KMS-11 (cell line): ENCODE measurements around the gene TMPRSS11A.

Experiments
- H2AFZ ChIP-seq: fragments of 200-600 bp; sonication (generic); 2 replicates; pipeline ENCODE4 v1.6.1; 2016; ENCODE audit warnings: antibody characterized with exemption, mixed run types, low read depth
- H3K27ac ChIP-seq: fragments of 200-600 bp; sonication (generic); 2 replicates; pipeline ENCODE4 v1.6.1; 2016; ENCODE audit warnings: mild to moderate bottlenecking, mixed run types
- H3K27me3 ChIP-seq: fragments of 200-600 bp; sonication (generic); 2 replicates; pipeline ENCODE4 v1.6.1; 2017; ENCODE audit warnings: mild to moderate bottlenecking, low read depth, mixed run types, moderate library complexity; ENCODE audit not compliant: insufficient read depth
- H3K36me3 ChIP-seq: fragments of 200-600 bp; sonication (generic); 2 replicates; pipeline ENCODE4 v1.6.1; 2017; ENCODE audit warnings: mild to moderate bottlenecking, mixed run types; ENCODE audit not compliant: insufficient read depth
- H3K4me1 ChIP-seq: fragments of 200-600 bp; sonication (generic); 2 replicates; pipeline ENCODE4 v1.6.1; 2016; ENCODE audit warnings: mild to moderate bottlenecking, low read depth, mixed run types; ENCODE audit not compliant: poor library complexity, severe bottlenecking
- H3K4me2 ChIP-seq: fragments of 200-600 bp; sonication (generic); 2 replicates; pipeline ENCODE4 v1.7.0; 2016; ENCODE audit warnings: mild to moderate bottlenecking, mixed run types
- H3K4me3 ChIP-seq: fragments of 200-600 bp; sonication (generic); IDR thresholded peaks from 2 replicates; pipeline ENCODE4 v1.6.1; 2017; ENCODE audit warnings: low read depth, low read length, mixed read lengths; ENCODE audit not compliant: insufficient read depth
- H3K79me2 ChIP-seq: fragments of 200-600 bp; sonication (generic); 2 replicates; pipeline ENCODE4 v1.6.1; 2016; ENCODE audit warnings: low read depth, mixed run types; ENCODE audit not compliant: insufficient read depth
- H3K9ac ChIP-seq: fragments of 200-600 bp; sonication (generic); 2 replicates; pipeline ENCODE4 v1.6.1; 2016; ENCODE audit warnings: mild to moderate bottlenecking, mixed run types
- H4K20me1 ChIP-seq: fragments of 200-600 bp; sonication (generic); 2 replicates; pipeline ENCODE4 v1.6.1; 2016; ENCODE audit warnings: mild to moderate bottlenecking, mixed run types; ENCODE audit not compliant: insufficient read depth
- CTCF ChIP-seq: fragments of 200-600 bp; sonication (generic); conservative IDR thresholded peaks from 2 replicates; pipeline ENCODE4 v1.6.1; 2017; ENCODE audit warnings: low read depth, mild to moderate bottlenecking, antibody characterized with exemption, low read length, moderate library complexity, mixed read lengths

The TMPRSS11A gene

GRCh38 chr4:67918428-67918827 lies 44.9 kb downstream of the TMPRSS11A start:
- Histone ChIP-seq H3K27me3 (no peaks in the 10 kb centered on the region), H3K27ac (no peak overlapping the region)

DNA sequence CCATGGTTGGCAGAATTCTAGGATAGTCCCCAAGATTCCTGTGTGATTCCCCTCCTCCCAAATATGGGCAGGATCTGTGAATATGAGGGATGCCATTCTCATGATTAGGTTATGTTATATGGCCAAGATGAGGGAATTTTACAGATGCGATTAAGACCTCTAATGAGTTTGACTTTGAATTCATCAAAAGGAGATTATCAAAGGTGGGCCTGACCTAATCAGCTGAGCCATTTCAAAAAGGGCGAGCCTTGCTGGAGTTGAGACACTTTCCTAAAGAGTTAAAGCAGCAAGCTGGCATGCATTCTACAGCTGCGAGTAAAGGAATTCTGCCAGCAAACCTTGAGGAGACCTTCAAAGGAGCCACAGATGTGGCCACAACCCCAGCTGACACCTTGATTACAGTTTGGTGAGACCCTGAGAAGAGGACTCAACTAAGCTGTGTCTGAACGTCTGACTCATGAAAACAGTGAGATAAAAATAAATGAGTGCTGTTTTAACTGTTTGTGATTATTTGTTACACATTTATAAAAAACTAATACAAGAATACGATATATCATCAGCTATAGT lies 47.8 kb downstream of the TMPRSS11A start:
- Histone ChIP-seq H3K79me2 (no peaks in the 10 kb centered on the region), H3K9ac (no peak overlapping the region), H4K20me1 (no peaks in the 10 kb centered on the region), H3K27ac (no peak overlapping the region), H2AFZ (no peak overlapping the region), H3K4me1 (no peaks in the 10 kb centered on the region), H3K4me2 (no peak overlapping the region), H3K4me3 (no peak overlapping the region), H3K36me3 (no peaks in the 10 kb centered on the region), H3K27me3 (no peaks in the 10 kb centered on the region)
- no peak for TF ChIP-seq CTCF

More at GRCh38 chr4:67918428-67918827, 44.9 kb downstream of the TMPRSS11A start:
- Histone ChIP-seq H3K4me1 (no peaks in the 10 kb centered on the region), H3K79me2 (no peaks in the 10 kb centered on the region), H3K4me2 (no peak overlapping the region), H3K4me3 (no peak overlapping the region), H2AFZ (no peak overlapping the region), H3K36me3 (no peaks in the 10 kb centered on the region), H4K20me1 (no peaks in the 10 kb centered on the region), H3K9ac (no peak overlapping the region)
- peak; percentile 25; the same call in 1 of the 2 replicates for TF ChIP-seq CTCF

DNA sequence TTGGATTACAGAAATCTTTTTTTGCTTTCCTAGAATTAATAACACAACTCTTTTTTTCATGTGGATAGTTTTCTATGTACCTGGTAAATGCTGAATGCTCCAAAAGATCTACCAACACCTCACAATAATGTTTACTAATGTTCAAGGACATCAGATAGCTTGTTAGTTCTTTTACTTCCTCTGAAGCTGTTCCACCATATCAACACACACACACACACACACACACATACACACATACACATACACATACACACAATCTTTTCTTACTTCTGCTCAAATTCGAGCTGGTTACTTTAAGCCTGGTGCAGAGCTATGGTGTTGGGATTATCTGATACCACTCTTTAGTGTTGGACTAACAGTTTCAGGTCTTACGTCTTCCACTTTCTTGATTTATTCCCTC lies 51.2 kb downstream of the TMPRSS11A start:
- Histone ChIP-seq H3K4me3 (no peak overlapping the region), H3K9ac (no peak overlapping the region), H2AFZ (no peak overlapping the region), H3K27ac (no peak overlapping the region), H3K4me2 (no peak overlapping the region), H3K79me2 (no peaks in the 10 kb centered on the region), H4K20me1 (no peaks in the 10 kb centered on the region), H3K27me3 (no peaks in the 10 kb centered on the region), H3K4me1 (no peaks in the 10 kb centered on the region), H3K36me3 (no peaks in the 10 kb centered on the region)
- TF ChIP-seq CTCF = no peak

GRCh38 chr4:67911638-67912037 lies 51.7 kb downstream of the TMPRSS11A start:
- no peak overlapping the region for H2AFZ ChIP-seq
- no peaks in the 10 kb centered on the region for H3K79me2 ChIP-seq
- no peaks in the 10 kb centered on the region for H3K4me1 ChIP-seq
- no peak overlapping the region for H3K9ac ChIP-seq
- no peaks in the 10 kb centered on the region for H3K27me3 ChIP-seq
- no peak overlapping the region for H3K4me3 ChIP-seq
- no peak overlapping the region for H3K27ac ChIP-seq
- no peaks in the 10 kb centered on the region for H4K20me1 ChIP-seq
- TF ChIP-seq CTCF = no peak
- H3K36me3 ChIP-seq = no peaks in the 10 kb centered on the region
- no peak overlapping the region for H3K4me2 ChIP-seq
